ENCODE results near the gene ALLC.

Gene ALLC

DNA sequence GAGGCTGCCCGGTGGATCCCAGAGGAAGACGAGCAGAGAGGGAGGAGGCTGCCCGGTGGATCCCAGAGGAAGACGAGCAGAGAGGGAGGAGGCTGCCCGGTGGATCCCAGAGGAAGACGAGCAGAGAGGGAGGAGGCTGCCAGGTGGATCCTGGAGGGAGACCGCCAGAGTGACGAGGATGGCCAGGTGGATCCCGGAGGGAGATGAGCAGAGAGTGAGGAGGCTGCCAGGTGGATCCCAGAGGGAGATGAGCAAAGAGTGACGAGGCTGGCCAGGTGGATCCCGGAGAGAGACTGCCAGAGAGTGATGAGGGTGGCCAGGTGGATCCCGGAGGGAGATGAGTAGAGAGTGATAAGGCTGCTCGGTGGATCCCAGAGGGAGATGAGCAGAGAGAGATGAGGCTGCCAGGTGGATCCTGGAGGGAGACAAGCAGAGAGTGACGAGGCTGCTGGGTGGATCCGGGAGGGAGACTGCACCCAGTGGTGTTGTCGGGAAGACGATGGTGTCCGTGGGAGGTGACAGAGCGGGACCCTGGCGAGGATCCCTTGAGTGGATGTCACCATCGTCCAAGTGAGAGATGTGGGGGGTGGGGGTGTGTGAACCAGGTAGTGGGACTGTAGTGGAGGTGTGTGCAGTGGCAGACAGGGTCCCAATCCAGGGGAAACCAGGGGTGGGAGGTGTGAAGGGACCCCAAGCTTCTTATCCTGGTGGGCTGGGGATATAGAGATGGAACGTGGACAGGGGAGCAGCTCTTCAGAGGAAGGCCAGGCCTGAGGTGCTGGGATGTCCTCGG, 67.7 kb downstream of the ALLC start:
- DNase-seq: no peak

DNA sequence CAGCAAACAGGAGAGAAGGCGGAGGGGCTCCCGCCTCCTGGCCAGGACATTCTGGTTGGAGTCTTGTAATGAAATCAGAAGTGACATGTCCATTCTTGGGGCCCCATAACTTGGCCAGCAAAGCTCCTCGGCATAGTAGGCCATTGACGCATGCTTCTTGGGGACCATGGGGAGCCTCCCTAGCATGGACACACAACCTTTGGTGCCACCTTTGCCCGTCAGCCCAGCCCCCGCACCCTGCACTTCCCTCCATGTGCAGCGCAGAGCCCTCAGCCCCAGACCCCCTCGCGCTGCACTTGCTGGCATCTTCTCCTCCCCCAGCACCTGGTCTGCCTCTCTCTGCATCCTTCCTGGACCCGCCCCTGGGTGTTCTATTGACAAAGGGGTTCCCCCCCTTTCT, 68.5 kb downstream of the ALLC start:
- DNase-seq: no peak

DNA sequence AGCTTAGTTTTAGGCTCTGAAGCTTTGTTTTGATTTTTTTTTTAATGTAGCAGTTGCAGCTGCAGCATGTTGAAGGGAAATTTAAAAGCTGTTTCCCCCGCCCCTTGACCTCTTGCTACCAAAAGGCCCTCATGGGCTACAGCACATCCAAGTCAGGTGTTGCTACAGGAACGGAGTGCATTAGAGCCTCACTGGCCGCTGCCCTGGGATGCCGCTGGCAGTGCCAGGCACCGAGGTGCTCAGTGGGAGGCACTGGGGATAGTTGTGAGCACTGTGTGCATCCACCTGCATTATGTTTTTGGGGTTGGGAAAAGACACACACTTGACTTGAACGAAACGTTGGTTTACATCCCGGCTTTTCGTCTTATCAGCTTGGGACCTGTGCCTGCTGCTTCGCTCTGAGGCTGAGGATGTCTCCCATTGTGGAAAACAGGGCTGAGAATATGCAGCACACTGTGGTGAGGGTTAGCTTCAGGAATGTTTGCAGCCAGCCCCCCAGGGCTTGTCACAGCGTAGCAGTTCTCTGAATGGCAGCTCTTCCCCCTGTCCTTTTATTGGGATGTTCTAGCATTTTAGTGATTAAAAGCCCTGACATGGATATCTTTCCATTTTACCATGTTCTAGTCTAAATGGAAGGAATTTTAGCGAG, 69.5 kb downstream of the ALLC start:
- no peak for DNase-seq

DNA sequence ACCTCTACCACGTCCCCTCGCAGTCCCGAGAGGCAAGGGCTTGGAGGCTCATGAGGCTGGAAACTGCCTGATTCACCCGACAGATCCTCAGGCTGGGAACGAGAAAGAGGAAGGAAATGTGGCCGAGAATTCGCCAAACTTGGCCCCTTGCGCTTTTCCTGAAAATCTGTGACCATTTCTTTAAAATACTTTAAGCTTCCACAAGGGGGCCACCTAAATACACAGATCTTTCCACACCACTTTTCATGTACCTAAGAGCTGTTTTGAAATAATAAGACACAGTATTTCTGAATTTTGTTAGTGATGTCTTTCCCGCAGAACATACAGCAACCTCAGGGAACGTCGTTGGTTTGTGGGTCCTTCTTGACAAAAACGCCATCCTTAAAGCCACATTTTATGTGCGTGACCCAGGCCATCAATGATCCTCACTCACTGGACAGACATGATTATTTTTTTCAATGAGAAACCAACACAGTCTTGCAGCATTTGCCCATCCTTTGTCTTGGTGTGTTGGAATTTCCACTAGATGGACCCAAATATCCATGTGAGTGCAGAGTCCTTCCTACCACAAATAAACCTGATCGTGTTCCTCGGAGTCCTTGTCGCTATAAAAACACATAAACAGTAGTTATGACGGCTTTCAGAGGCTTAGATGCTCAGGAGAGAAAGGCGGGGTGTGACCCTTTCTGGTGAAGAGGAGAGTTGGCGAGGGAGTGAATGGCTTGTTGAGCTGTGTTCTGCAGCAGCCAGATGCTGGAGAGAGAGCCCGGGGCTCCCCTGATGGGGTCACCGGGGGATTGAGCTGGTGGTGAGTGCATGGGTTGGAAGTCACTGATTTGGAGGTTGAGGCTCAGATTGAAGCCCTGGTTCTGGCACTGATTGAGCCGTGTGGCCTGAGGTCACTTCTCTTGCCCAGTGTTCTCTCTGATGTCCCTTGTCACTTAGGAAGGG, 70.4 kb downstream of the ALLC start:
- DNase-seq: no peak

DNA sequence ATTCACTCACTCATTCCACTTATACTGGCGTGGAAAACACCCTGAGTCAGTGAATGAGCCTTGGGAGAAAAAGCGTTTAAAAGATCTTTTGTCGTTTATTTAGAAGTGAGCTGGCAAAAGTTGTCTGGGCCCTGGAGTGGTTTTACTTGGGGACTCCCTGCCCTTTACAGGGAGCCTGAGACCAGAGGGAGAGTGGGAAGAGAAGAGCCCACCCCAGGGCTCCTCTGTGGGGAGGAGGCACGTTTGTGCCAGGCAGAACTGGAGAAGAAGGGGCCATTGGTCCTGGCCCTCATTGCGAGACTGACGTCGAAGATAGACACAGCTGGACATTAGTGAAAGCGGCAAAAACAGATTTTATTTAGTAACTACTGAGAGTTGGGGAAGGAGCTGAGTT, 71.1 kb downstream of the ALLC start:
- DNase-seq: no peak

DNA sequence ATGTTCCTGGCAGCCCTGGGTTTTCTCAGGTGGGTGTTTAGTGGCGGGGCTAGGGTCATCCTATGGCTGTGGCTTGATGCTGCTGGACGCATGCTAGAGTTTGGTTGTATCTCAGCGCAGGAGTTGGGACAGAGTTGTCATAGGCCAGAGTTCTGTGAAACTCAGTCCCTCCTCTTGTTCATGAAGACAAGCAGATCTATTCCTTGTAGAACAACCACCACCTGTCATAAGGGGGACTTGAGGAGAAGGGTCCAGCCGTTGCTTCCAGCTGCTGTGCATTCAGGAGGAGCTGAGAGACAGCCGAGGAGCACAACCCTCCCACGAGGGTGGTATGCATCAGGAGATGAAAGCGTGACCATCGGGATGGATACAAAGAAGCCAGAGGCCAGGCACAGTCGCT, 71.8 kb downstream of the ALLC start:
- no peak for DNase-seq

DNA sequence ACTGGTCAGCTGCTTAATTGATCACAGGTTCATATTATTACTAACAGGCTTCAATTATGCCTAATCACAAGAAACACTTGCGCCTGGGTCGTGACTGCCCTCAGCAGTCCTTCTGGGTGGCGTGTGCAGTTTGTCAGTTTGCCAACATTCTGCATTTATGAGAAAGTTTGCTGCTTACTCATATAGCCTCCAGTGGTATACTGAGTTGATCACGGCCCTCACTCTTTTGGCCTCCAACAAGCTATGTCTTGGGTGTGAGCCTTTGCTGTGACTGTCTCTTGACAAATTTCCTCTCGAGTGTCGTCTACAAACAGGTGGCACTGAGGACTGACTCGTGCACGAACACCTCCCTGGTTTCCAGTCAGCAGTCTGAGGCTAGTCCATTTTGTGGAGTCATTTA, 72.6 kb downstream of the ALLC start:
- no peak for DNase-seq

DNA sequence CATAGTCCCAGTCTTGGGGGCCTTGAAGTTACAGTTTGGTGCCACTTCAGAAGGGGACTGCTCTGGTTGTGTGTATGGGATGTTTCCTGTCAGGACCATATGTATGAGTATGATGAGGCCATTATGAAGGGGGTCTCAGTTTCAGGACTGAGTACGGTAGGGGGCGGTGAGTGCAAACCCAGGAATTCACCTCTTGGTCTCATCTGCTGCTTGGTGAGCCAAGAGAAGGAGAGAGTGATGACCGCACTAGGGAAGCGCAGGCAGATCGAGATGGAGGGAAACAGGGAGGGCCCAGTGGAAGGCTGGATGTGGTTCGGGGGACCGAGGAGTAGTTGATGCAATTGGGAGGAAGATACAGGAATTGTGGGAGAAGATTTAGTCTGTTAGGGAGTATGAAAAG, 73.8 kb downstream of the ALLC start:
- no peak for DNase-seq

DNA sequence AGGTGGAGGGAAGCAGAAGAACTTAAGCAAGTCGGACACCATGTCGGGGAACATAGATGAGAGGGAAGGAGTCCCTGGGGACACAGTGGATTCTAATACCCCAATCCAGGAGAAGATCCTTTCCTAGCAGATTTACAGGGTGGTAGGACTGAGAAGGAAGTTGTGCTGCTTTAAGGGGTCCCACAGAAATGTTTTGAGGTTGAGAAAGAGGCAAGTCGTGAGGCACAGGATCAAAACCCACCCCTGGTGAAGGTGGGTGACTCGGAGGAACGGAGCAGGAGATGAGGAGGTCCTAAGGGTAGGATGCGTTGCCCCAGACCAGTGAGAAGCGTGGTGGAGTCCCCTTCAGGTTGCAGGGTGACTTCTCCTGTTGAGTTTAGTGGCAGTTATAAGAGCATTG, 78.1 kb downstream of the ALLC start:
- no peak for DNase-seq

DNA sequence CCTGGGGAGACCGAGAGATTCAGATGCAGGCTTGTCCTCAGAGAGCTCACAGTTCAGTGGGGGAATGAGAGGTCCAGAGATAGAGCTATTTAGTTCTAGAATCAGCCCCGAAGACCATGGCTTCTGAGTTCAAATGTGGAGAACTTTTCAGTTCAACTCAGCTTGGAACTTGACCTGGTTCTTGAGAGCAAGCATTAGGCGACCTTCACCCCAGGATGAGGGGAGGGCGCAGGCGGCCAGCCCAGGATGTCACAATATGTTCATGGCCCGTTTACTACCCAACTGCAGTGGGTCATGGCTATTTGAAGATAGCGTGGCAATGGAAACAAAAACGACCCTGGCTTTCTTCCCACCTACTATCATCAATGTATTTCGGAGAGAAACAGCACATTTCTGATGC, 79.1 kb downstream of the ALLC start:
- DNase-seq: no peak

DNA sequence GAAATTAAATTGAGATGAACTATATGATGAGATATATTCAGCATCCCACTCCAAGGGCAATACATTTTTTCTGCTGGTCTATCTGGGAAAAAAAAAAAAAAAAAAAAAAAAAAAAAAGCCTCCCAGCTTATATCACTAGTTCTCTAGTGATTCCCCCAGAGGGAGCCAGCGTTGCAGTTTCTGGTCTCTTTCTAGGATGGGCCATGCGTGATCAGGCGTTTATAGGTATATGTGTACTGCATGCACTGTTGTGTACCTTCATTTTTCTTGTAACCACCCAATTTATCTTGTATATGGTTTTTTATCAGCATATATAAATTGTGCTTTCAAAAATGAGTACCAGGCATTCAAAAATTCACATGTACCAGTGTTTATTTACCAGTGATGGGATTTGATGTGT, 80.5 kb downstream of the ALLC start:
- no peak for DNase-seq

DNA sequence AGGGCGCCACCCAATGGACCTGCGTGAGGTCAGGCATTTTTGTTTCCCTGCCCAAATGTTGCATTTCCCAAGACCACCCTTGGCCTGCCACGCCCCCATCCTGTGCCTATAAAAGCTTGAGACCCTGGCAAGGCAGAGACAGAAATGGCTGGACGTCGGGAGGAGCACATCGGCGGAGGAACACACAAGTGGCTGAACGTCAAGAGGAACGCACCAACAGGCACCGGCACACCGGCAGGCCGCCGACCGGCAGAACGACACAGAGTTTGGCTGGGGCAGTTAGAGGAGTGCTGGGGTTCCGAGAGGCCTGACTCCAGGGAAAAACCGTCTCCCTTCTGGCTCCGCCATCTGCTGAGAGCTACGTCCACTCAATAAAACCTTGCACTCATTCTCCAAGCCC, 81.3 kb downstream of the ALLC start:
- DNase-seq: no peak

DNA sequence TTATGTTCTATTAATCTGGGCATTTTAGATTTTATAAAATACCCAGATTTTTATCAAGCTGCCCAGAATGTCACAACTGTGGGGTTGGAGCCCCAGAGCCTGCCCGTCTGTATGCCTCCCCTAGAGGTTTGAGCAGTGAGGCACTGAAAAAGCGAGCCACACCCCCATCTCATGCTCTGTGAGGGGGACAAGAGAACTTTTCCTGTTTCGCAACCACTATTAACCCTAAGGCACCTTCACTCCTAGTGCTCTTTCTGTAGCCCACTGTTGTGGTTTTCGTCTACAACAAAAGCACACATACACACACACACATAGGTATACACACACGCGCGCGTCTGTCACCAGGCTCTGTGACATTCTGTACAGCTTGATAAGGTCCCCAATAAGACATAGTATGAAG, 83.4 kb downstream of the ALLC start:
- DNase-seq: no peak

DNA sequence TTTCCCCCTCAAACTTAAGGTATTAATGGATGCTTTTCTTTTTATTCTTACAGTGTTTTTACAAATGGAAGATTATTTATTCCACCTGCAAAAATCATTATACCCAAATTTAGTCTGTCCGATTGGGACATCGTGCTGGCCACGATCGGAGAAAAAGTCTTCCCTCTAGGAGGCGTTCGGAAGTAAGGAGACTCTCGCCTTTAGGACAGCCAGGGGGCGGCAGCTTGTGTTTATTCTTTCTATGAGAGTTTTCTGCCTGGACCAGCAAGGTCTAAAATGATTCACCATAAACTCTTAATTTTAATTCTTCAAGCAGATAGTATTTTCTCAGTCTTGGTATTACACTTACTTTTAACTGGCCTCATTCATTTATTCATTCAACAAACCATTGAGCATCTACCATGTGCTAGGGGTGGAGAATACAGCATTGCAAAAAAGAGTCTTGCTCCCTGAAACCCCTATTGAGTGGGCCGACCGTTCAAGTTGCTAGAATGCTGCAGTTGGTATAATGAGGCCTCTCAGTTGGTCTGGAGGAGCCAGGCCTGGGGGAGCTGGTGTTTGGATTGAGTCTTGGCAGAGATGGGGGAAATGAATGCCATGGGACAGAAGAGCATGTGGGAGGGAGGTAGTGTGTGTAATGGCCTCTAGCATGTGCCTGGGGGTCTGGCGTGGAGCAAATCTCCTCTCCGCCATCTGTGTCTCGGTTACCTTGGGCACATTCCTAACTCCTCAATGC, 84.0 kb downstream of the ALLC start:
- DNase-seq: no peak

DNA sequence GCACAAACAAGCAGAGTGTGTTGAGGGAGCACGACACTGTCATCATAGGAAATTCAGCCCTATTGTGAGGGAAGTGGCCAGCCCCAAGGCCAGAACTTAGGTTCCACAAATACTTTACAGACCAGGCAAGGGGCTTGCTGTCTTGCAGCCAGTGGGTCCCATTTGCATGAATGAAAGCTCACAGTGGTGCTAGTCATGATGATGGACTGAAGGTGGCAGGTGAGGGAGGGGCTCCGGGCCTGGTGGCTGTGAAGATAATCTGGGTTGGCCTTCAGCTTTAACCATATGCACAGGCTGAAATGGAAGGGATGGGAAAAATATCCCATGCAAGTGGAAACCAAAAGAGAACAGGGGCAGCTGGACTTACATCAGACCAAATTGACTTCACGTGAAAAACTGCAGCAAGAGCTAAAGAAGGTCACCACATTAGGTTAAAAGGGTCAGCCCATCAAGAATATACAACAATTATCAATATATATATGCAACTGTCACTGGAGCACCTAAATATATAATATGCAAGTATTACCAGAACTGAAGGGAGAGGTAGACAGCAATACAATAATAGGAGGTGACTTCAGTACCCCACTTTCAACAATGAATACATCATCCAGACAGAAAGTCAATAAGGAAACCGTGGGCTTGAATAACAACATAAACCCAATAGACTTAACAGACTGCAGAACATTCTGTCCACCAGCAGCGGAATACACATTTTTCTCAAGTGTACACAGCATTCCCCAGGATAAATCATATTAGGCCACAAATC, 84.9 kb downstream of the ALLC start:
- DNase-seq: no peak

DNA sequence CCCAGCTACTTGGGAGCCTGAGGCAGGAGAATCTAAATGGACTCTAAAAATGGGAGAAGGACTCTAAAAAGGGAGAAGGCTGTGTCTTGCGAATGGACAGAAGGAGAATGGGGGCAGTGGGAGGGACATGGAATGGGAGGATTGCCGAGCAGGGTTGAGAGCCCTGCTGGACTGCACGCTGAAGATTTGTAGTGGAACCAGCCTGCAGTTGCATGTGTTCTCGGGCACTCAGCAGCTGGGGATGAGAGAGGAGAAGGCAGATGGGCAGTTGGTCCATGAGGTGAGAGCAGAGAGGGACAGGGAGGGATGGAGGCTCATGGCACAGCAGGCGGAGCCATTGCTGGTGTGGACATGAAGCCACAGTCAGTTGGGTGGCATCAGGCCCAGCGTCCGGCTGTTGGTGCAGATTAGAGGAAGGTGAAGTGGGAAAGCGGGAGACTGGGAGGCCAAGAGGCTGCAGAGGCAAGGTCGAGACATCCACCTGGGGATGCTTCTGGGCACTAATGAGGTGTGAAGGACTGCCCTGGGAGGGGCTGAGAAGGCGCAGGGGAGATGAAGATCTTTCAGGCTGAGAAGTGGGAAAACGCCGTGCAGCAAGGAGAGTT, 86.1 kb downstream of the ALLC start:
- DNase-seq: no peak

DNA sequence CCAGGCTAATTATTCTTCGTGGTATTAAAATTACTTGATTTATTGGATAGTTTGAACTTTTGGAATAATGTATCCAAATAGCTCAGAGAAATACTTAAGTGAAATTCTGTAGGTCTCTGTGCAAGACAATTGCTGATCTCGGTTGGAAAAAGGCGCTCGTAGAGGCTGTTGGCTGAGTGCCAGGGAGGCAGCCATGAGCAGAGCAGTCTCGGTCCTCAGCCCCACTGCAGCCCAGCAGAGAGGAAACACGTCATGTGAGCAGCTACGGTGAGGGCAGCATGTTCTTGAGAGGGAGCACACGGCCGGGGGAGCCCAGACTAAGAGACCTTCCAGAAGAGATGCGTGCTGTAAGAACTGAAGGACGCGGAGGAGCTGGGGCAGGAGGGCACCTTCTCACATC, 87.9 kb downstream of the ALLC start:
- no peak for DNase-seq

DNA sequence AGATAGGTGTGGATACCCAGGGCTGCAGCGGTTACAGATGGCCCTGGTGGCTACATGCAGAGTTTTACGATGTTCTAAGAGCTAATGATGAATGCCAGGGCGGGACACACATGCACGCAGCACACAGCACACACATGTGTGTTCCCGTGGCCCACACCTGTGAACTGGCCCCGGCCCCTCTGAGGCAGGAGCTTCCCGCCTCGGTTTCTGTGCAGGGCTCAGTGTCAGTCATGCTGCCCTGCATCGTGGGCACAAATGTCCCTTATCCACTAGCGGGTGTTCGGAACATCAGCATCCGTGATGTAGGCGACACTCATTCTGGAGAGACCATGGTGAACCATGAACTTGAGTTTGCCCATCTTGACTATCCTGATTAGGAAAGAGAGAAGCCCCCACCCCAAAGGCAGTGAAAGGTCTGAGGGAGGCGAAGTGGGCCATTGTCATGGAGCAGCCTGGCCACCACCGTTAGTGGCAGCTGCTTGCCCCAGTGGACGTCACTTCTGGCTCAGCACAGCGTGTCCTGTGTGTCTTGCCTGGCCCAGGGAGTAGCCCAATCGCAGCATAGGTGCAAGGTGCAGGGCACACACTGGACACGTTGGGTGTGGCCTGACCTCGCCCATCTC, 89.1 kb downstream of the ALLC start:
- no peak for DNase-seq

DNA sequence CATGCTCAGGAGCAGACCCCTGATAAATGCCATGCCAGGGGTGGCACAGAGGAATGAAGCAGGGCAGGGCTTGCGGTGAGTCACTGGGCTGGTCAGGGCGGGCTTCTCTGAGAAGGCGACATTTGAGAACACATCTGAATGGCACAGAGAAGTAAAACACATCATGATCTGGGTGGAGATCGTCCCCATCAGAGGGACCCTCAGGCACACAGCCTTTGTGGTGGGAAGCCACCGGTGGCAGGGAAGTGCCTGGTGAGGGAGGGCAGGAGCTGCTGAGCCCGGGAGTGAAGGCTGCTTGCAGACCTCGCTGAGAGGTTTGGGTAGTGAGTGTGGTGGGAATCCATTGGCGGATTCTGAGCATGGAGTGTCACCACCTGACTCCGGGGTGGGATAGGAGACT, 89.8 kb downstream of the ALLC start:
- DNase-seq: no peak

DNA sequence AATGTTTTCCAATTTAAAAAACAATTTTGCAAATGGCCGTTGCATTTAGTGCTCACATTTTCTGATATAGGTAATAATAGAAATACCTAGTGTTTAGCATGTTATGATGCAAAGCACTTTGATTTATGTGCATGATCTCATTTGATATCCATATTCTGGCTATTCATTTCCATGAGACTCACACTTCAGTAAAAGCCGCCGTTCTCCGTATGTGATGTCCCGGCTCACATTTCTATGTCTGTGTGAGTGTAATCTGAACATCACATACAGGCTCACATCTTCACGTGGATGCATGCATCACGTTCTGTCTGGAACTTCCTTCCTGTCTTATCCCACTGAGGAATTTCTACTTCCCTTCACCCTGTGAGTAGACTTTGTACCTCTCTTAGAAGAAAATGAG, 91.2 kb downstream of the ALLC start:
- DNase-seq: no peak

DNA sequence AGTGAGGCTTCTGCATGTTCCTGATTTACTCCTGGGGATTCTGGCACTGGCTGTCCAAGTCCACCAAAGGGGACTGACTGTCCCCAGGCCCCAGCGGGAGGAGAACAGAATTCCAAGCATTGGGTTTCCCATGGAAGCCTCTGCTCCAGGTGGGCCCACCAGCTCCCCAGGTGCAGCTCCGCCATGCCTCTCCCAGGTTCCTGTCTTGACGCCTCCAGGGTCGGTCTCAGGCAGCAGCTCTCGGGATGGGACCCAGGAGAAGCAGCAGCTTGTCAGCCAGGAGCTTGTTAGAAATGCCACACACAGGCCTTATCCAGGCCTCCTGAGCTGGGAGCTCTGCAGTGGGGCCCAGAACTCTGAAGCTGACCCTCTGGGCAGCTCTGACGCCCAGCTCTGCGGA, 93.3 kb downstream of the ALLC start:
- no peak for DNase-seq

All from C1 segment of cervical spinal cord (tissue), 14 donors.